Activated CD4-positive, CD25-positive, alpha-beta regulatory T cell treated with anti-CD3 and anti-CD28 coated beads, Interleukin-2, amount 50 U/mL, for 24 hours (primary cell): ENCODE results near the gene MAN2B2.

Source experiments
- ATAC-seq, 2 donors: fragments of 150-1000 bp; cut with Tn5 transposase; one replicate each; pipeline ENCODE4 v1.10.0; 2021; ENCODE audit warnings: mild to moderate bottlenecking in 1 of 2, moderate library complexity in 1 of 2

Gene MAN2B2

DNA sequence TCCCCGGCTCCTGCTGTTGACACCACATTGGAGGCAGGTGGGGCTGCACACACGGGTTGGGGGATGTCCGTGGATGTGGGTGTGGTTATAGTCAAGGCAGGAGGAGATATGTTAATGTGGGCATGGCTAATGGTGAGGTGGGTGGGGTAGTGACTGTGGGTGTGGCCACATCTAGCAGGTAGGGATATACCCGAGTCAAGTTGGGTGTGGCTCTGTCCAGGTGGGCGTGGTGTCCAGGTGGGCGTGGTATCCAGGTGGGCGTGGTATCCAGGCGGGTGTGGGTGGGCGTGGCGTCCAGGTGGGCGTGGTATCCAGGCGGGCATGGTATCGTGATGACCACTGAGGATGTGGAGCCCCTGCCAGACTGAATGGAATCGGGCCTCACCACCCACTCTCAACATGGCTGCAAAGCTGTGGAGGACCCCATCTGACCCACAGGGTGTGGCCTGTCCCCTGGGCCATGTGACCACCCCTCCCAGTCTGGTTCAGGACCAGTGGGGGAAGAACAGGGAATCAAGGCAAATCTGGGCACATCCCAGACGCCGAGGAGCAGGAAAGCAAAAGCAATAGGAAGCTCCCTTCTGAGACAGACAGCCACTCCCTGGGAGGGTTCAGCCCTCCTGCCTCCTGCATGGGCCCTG lies 21.0 kb downstream of the MAN2B2 start:
- ATAC-seq: no peak

DNA sequence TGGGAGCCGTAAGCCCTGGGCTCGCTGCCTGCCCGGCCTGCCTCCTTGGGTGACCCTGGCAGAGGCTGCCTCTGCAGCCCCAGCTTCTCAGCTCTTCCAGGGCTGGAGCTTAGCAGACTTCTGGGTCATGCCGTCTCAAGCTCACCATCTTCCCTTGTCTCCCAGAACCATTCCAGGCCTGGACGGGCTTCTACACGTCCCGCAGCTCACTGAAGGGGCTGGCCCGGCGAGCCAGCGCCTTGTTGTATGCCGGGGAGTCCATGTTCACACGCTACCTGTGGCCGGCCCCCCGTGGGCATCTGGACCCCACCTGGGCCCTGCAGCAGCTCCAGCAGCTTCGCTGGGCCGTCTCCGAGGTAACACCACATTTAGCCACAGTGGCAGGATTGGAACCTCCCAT lies 22.0 kb downstream of the MAN2B2 start:
- no peak for ATAC-seq

DNA sequence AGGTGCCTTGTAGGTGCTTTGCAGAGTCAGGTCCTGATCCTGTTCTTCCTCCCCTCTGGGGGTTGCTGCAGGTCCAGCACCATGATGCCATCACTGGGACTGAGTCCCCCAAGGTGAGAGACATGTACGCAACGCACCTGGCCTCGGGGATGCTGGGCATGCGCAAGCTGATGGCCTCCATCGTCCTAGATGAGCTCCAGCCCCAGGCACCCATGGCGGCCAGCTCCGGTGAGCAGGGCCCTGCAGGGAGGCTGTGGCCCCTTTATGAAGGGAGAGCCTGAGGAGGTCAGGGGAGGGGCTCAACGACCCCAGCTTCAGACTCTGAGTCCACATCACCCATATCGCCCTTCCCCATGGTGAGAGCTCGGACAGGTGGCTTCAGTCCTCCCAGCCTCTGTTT lies 23.1 kb downstream of the MAN2B2 start:
- no peak for ATAC-seq

DNA sequence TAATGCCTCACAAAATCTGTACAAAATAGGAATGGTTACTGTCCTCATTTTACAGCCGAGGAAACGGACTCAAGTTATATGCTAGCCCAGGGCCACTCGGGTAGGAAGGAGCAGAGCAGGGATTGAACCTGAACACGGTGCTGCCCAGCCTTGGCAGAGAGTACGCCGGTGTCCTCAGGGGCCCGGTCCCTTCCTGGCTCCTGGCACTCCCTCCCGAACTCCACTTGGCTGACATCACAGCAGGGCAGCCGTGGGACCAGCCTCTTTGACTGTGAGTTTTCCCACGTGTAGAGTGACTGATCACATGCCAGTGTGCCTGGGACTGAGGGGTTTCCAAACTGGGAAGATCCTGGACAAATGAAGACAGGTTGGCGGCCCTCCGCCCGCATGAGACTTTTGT lies 23.7 kb downstream of the MAN2B2 start:
- ATAC-seq: no peak

DNA sequence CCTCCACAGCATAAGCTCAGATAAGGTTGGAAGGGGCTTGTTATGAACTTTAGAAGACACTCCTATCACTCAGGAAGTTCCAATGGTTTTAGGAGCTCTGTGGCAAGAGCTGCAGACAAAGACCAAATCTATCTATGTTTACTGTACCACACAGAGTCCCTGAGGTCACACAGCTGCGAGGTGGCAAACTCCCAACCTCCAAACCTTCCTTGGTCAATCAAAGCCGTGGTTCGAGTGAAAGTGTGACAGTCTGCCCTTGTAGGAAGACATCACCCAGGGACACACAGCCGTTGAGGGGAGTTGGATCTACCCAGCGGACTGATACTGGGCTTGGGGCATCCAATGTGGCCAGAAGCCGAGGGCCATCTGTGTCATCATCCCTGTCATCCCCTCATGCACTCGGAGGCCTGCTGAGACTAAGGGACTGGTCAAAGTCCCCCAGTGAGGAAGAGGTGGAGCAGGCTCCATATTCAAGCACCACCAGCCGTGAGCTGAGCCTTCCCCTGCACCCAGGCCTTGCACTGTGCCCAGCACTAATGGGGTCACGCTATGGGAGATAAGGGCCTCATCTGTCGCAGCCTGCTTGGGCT lies 26.8 kb downstream of the MAN2B2 start:
- ATAC-seq: no peak

DNA sequence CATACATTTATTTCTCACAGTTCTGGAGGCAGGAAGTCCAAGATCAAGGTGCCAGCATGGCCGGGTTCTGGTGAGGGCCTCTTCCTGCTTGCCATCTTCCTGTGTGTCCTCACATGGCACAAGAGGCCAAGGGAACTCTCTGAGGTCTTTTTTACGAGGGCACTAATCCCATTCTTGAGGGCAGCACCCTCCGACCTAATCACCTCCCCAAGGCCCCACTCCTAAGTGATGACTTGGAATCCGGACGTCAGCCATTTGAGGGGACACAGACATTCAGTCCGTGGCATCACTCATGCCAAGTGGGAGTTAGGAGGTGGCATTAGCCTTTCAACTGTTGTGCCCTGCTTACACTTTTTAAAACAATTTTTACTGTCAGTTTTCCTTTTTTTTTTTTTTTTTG lies 27.3 kb downstream of the MAN2B2 start:
- ATAC-seq: no peak

DNA sequence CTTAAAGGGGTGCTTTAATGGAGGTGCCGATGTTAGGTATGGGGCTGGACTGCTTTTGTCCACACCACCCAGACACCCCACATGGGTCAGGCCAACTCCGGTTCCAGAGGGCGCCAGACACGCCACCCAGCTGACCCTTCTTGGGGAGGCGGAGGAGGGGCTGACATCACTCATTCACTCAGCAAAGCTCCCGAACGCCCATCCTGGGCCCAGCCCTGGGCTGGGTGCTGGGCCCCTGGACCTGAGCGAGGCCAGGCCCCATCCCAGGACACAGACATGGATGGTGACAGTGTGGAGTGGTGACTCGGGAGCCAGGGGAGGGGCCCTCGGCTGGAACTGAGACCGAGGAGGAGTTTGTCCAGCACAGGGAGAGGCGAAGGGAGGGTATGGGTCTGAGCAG lies 28.1 kb downstream of the MAN2B2 start:
- ATAC-seq: no peak

DNA sequence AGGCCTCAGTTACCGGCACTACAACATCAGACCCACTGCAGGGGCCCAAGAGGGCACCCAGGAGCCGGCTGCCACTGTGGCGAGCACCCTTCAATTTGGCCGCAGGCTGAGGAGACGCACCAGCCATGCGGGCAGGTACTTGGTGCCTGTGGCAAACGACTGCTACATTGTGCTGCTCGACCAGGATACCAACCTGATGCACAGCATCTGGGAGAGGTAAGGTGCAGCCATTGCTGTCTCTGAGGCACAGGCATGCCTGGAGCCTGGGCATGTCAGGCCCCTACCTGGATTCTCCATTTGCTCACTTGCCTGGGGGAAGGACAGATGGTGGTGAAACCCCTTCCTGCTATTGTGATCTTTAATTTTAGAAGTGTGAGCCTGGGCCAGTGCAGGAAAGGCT lies 30.1 kb downstream of the MAN2B2 start:
- ATAC-seq: no peak

DNA sequence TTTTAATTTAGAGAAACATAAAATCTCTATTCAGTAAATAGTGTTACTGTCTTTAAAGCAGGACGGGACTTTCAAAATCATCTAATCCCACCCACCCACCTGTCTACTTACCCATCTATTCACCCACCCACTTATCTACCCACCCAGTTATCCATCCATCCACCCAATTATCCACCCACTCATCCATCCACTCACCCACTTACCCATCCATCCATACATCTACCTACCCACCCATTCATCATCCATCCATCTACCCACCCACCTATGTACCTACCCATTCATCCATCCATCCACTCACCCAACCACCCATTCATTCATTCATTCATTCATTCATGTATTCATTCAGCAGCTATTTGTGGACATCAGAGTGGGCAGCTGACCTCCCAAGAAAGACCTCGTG lies 30.6 kb downstream of the MAN2B2 start:
- no peak for ATAC-seq

DNA sequence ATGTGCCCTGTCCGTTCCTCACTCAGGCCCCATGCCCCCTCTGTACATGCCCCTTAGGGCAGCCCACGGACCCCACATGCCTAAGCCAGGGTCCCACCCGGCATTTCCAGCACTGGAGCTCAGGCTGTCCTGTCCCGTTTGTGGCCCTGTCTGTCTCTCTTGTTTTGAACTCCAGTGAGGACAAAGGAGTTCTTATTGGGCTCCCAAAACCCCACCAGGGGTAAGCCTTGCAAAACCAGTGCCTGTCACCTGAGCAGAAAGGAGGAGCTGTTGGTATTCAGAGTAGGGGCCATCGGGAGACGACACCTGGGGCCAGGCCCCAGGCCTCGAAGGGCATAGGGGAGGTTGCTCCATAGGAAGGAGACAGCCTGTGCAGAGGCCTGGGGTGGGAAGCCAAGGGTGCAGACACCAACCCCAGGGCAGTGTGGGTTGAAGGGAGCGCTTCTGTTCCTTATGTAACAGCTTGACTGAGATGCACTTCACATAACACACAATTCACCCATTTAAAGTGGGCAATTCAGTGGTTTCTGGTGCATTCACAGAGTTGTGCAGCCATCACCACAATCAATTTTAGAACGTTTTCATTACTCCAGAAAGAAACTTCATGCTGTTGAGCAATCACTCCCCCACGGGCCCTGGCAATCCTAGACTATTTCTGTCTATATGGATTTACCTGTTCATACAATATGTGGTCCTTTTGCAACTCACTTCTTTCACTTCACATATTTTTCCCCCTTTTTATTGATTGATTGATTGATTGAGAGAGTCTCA lies 31.7 kb downstream of the MAN2B2 start:
- no peak for ATAC-seq

DNA sequence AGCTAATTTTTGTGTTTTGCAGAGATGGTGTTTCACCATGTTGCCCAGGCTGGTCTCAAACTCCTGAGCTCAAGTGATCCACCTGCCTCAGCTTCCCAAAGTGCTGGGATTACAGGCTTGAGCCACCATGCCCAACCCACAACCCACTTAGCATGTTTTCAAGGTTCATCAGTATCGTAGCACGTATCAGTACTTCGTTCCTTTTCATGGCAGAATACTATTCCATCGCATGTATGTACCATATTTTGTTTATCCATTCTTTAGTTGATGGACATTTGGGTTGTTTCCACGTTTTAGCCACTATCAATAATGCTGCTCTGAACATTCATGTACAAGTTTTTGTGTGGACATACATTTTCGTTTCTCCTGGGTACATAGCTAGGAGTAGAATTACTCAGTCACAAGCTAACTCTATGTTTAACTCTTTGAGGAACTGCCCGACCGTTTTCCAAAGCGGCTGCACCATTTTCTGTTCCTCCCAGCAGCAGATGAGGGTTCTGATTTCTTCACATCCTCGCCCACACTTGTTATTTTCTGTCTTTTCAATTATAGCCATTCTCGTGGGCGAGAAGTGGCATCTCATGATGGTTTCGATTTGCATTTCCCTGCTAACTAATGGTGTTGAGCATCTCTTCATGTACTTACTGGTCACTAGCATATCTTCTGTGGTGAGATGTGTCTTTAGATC lies 32.5 kb downstream of the MAN2B2 start:
- ATAC-seq: no peak

DNA sequence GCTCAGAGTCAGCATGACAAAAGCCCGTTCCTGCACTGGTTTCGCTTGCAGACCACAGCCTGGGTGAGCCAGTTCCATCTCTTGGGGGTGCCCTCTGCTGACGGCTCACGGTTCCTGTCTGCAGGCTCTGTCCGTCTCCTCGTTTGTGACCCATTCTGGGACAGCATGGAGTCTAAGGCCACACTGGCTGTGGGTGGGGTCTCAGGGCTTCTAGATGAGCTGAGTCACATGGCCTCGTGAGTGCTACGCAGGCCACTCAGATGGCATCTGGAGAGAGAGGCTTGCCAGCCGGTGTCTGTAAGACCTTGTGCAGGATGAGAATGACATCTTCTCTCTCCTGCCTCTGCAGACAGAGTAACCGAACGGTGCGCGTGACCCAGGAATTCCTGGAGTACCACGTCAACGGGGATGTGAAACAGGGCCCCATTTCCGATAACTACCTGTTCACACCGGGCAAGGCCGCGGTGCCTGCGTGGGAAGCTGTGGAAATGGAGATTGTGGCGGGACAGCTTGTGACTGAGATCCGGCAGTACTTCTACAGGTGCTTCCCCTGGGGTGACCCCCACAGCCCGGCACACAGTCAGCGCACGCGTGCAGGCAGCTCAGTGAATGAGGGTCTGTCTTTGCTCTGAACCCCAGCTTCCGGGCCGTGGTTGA lies 33.9 kb downstream of the MAN2B2 start:
- no peak for ATAC-seq

DNA sequence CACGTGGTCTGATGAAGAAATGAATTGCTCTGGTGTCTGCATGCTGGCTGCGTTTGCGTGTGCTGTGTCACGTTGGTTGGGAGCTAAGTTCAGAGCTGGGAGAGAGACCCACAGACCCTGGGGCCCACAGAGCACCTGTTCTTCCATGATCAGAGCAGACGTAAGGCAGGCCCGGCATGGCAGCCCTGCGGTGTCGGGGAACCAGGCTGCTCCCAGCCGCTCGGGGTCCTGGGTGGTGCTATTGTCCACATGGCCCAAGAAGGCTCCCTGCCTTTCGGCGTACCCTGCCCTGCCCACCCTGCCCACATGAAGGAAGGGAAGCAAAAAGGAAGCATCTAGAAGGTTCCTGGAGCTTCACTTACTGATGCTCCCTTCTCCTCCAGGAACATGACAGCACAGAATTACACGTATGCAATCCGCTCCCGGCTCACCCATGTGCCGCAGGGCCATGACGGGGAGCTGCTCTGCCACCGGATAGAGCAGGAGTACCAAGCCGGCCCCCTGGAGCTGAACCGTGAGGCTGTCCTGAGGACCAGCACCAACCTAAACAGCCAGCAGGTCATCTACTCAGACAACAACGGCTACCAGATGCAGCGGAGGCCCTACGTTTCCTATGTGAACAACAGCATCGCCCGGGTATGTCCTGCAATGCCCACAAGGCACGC lies 34.6 kb downstream of the MAN2B2 start:
- ATAC-seq: no peak

DNA sequence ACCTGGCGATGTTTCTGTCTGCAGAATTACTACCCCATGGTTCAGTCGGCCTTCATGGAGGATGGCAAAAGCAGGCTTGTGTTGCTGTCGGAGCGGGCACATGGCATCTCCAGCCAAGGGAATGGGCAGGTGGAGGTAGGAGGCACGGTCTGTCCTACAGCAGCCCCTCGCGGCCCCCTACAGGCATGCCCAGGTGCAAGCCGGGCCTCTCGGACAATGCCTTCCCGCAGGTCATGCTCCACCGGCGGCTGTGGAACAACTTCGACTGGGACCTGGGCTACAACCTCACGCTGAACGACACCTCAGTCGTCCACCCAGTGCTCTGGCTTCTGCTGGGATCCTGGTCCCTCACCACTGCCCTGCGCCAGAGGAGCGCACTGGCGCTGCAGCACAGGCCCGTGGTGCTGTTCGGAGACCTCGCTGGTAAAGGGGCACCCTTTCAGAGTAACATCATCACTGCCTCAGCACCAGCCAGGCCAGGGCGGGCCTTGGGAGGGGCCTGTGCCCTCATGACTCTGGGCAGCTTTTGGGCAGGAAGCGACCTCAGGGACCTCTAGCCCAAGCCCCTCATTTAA lies 36.0 kb downstream of the MAN2B2 start:
- ATAC-seq: no peak

DNA sequence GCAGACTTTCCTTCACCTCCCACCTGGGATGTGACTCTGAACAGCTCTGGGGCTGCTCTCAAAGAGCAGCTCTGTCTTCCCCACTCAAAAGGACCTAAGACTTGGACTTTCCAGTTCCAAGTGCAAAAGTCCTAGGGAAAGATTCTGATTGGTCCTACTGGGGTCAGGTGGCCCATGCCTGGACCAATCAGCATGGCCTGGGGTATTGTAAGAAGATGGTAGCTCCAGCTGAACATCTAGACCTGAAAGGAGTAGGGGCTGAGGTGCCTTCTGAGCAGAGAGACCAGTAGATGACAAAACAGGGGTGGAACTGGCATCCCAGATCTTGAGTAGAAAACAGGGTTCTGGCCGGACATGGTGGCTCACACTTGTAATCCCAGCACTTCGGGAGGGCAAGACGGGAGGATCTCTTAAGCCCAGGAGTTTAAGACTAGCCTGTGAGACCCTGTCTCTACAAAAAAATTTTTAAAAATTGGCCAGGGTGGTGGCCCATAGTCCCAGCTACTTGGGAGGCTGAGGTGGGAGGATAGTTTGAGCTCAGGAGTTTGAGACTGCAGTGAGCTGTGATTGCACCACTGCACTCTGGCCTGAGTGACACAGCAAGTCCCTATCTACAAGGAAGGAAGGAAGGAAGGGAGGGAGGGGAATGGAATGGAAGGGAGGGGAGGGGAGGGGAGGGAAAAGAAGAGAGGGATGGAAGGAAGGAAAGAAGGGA lies 38.1 kb downstream of the MAN2B2 start:
- no peak for ATAC-seq

DNA sequence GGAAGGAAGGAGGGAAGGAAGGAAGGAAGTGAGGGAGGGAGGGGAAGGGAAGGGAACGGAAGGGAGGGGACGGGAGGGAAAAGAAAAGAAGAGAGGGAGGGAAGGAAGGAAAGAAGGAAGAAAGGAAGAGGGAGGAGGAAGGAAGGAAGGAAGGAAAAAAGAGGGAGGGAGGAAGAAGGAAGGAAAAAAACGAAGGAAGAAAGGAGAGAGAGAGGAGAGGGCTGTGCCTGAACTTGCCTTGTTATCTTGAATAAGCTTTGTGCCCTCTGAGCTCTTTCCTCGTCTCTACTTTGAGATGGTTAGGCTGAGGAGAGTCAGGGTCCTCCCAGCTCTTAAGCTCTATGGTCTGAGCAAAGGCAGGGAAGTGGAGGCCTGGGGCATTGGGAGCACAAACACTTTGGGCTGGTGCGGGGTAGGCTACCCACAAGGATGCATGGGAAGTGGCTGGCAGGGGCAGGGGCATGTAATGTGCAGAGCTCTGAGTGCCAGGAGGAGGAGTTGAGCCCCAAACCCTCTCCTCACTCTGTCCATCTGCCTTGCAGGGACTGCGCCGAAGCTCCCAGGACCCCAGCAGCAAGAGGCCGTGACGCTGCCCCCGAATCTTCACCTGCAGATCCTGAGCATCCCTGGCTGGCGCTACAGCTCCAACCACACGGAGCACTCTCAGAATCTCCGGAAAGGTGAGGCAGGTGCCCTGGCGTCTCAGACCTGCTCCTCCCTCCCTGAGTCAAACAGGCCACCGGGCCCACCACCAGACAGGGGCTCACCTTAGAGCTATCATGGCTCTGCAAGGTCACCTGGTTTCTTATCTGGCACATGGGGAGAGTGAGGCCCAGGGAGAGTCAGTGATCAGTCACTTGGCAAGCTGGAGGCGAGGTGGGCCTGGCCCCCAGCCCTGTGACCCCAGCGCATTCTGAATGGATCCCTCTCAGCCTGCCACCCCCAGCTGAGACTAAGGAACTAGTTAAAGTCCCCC lies 39.0 kb downstream of the MAN2B2 start:
- no peak for ATAC-seq

DNA sequence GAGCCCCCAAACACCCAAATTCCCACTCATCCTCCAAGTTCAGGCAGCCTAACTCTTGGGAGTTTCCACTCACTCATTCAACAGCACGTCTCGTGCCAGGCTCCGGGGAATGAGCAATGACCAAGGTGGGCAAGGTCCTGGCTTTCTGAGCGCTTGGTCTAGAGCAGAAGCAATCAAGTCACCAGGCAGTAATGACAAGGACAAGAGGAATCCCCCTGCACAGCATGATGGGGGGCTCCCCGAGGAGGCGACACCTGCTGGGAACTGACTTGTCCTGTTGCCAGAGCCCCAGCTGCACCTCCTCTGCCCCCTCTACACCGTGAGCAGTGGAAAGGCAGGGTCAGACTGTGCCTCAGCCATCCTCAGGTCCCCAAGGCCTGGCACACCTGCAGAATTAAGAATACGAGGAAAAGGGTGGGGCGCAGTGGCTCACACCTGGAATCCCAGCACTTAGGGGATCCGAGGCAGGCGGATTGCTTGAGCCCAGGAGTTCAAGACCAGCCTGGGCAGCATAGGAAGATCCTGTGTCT lies 39.8 kb downstream of the MAN2B2 start:
- ATAC-seq: no peak

DNA sequence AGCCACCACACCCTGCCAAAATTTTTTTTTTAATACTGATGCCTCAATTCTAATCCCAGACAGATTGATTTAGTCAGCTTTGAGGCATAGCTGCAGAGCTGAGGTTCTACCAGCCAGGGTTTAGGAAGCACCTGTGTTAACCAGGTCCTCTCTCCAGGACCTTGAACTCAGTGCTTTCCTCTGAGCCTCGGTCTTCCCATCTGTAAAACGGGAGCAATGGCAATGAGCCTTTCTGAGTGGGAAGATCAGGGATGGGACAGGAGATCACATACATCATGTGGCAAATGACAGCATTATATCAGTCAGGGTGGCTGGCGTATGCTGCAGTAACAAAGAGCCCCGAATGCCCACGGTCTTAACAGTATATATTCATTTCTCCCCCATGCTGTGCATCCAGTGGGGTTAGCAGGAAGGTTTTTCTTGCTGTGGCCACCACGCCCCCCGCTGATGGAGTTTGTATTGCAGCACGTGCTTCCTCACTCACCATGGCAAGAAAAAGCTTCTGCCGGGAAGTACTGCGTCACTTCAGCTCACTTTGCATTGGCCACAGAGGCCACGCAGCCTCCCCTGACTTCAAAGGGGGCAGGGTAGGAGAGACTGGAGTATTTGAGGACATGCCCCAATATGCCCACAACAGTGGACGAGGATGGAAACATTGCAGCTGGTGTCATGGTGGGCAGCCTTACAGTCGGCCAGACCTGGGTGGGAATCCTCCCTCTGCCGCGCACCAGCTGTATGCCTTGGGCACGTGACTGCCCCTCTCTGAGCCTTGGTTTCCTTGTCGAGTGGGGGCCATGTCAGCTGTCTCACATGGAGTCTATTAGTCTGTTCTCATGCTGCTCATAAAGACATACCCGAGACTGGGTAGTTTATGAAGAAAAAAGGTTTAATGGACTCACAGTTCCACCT lies 41.4 kb downstream of the MAN2B2 start:
- no peak for ATAC-seq

DNA sequence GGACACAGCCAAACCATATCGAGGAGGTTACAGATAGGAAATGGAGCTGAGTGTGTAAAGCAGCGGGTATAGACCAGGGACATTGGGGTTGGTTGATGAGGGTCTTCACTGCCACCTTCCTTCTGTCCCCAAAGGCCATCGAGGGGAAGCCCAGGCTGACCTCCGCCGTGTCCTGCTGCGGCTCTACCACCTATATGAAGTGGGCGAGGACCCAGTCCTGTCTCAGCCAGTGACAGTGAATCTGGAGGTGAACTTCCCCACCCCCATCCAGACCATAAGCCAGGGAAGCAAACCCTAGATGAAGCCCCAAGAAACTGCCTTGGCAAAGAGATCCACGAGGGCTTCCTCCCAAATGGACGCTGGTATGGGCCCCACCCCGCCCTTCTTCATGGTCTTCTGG lies 42.3 kb downstream of the MAN2B2 start:
- no peak for ATAC-seq
